Measurements from ENCODE around the gene RALGAPA1. TPM values are rescaled to one million over a fixed set of nuclear protein-coding genes. Genes with fewer than 3 reads are reported as not detected.

The RALGAPA1 gene
- total and polyA plus RNA-seq, 7 donors, result 10.2 to 89.9 (median 58.6) TPM

DNA sequence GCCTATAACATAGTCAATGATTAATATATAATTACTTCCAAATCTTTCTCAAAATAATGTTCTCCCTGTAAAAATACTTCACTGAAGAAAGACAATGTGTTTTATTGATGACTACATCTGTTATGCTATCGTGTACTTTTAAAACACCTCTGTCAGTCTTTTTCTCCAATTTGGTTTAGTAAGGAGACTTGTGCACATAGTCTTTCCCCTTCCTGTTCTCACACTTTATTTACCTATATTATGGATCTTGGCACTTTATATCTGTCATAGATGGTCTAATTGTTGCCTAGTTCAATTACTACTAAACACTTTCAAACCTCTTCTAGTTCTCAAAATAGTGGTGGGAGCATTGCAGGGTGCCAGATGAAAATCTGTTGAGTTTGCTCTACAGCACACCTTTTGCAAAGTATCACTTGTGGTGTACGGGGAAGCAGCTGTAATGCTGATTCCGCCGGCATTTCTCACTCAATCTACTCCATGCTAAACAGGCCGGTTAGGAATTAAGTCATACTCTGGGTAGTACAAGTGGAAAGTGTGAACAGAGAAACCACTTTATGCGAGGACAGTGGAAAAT lies 276.2 kb downstream of the RALGAPA1 start:
- whole genome bisulfite sequencing, 2 donors, result 8 to 14% methylated on average over 6 of the region's 6 CpGs
- Histone ChIP-seq H3K4me3 (peak overlapping the region; percentile 17 to 52 (median 42)), H3K27me3 (peaks cover 28 to 77% (median 41%) of the 10 kb centered on the region in 3 donors), H3K4me1 (peaks cover 0 to 30% (median 27%) of the 10 kb centered on the region in 4 donors), H3K36me3 (peaks cover 0 to 6% (median under 1%) of the 10 kb centered on the region in 4 donors), H3K9me3 (no peaks in the 10 kb centered on the region), H3K27ac (no peak overlapping the region)
- no peak for DNase-seq
- intact Hi-C loops (cut with DNase I), result no loop called here
- TF ChIP-seq, protein P1, sequence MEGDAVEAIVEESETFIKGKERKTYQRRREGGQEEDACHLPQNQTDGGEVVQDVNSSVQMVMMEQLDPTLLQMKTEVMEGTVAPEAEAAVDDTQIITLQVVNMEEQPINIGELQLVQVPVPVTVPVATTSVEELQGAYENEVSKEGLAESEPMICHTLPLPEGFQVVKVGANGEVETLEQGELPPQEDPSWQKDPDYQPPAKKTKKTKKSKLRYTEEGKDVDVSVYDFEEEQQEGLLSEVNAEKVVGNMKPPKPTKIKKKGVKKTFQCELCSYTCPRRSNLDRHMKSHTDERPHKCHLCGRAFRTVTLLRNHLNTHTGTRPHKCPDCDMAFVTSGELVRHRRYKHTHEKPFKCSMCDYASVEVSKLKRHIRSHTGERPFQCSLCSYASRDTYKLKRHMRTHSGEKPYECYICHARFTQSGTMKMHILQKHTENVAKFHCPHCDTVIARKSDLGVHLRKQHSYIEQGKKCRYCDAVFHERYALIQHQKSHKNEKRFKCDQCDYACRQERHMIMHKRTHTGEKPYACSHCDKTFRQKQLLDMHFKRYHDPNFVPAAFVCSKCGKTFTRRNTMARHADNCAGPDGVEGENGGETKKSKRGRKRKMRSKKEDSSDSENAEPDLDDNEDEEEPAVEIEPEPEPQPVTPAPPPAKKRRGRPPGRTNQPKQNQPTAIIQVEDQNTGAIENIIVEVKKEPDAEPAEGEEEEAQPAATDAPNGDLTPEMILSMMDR (IDR thresholded peaks at IDR 0.05), result no peak
- TF ChIP-seq POLR2A (IDR thresholded peaks at IDR 0.05) (no peak), POLR2AphosphoS5 (IDR thresholded peaks at IDR 0.05) (no peak), EP300 (IDR thresholded peaks at IDR 0.05) (no peak)

GRCh38 chr14:35531960-35532747 lies 276.9 kb downstream of the RALGAPA1 start:
- intact Hi-C loops (cut with DNase I), result no loop called here
- Histone ChIP-seq H3K4me3 (no peak overlapping the region), H3K27me3 (peaks cover 28 to 77% (median 41%) of the 10 kb centered on the region in 3 donors), H3K27ac (no peak overlapping the region), H3K9me3 (no peaks in the 10 kb centered on the region), H3K4me1 (peaks cover 0 to 30% (median 27%) of the 10 kb centered on the region in 4 donors), H3K36me3 (no peaks in the 10 kb centered on the region)
- TF ChIP-seq EP300 (IDR thresholded peaks at IDR 0.05), result no peak
- TF ChIP-seq POLR2AphosphoS5 (IDR thresholded peaks at IDR 0.05), result no peak
- TF ChIP-seq POLR2A (IDR thresholded peaks at IDR 0.05), result no peak
- TF ChIP-seq, protein P1 (IDR thresholded peaks at IDR 0.05), result no peak
- no peak for DNase-seq
- 86% methylated on average over 1 of the region's 1 CpG for WGBS, 2 donors

GRCh38 chr14:35526962-35527361 lies 282.1 kb downstream of the RALGAPA1 start:
- Histone ChIP-seq H3K27ac (no peak overlapping the region), H3K9me3 (peaks cover 0 to 5% (median 0%) of the 10 kb centered on the region in 4 donors), H3K4me1 (no peaks in the 10 kb centered on the region), H3K27me3 (peaks cover 0 to 34% (median 2%) of the 10 kb centered on the region in 3 donors), H3K4me3 (no peak overlapping the region), H3K36me3 (no peaks in the 10 kb centered on the region)
- no peak for DNase-seq
- TF ChIP-seq POLR2AphosphoS5 (IDR thresholded peaks at IDR 0.05), result no peak
- TF ChIP-seq POLR2A (IDR thresholded peaks at IDR 0.05), result no peak
- TF ChIP-seq EP300 (IDR thresholded peaks at IDR 0.05), result no peak
- TF ChIP-seq, protein P1 (IDR thresholded peaks at IDR 0.05), result no peak
- intact Hi-C loops (cut with DNase I), result no loop called here
- WGBS, 2 donors, result 72 to 85% methylated on average over 2 of the region's 2 CpGs

- no peaks in the 10 kb centered on the region for H3K4me1 ChIP-seq
- peaks cover 0 to 23% (median 0%) of the 10 kb centered on the region in 3 donors for H3K27me3 ChIP-seq
- intact Hi-C loops (cut with DNase I), result no loop called here
- 94% methylated on average over 3 of the region's 3 CpGs for WGBS, 2 donors
- H3K27ac ChIP-seq, result no peak overlapping the region
- H3K4me3 ChIP-seq, result no peak overlapping the region
- no peaks in the 10 kb centered on the region for H3K36me3 ChIP-seq
- peaks cover 0 to 5% (median 0%) of the 10 kb centered on the region in 4 donors for H3K9me3 ChIP-seq
- DNase-seq, result no peak
- TF ChIP-seq EP300 (IDR thresholded peaks at IDR 0.05), result no peak
- no peak for TF ChIP-seq POLR2A (IDR thresholded peaks at IDR 0.05)
- TF ChIP-seq, protein P1 (IDR thresholded peaks at IDR 0.05), result no peak
- no peak for TF ChIP-seq POLR2AphosphoS5 (IDR thresholded peaks at IDR 0.05)
Observed at GRCh38 chr14:35525695-35526094, 283.4 kb downstream of the RALGAPA1 start.

All from sigmoid colon (tissue), 7 donors.